Left cardiac atrium (tissue), 4 donors: ENCODE measurements around the gene TCP10L. TPM values are rescaled to one million over a fixed set of nuclear protein-coding genes. Genes with fewer than 3 reads are reported as not detected.
A peak's percentile ranks its signal among the peaks of the same experiment; 100 is the strongest.
"Not testable (repeated sequence)": the region's sequence is repeated elsewhere in the genome, so short reads cannot be mapped to it uniquely, and the experiment has no call there.

Experiments used
- ATAC-seq, 2 donors: fragments of 200-7000 bp; cut with Tn5 transposase; one replicate each; pipeline ENCODE4 v1.9.1; 2020; ENCODE audit warnings: mild to moderate bottlenecking in 2 of 2, moderate library complexity in 2 of 2
- DNase-seq: peaks from one replicate; pipeline ENCODE4 v3.0.0-alpha.2; 2020
- intact Hi-C, 2 donors: fragments of 100-400 bp; cut with DNase I; formaldehyde crosslinking; loops; one replicate each; pipeline versions ENCODE4 v1.14.1 to v1.15.1; 2022 to 2023
- total RNA-seq, 2 donors: library from RNA; stranded (reverse); fragmentation: NEBNext Ultra II Directional; extraction: Animal tissue kit (Norgen Biotek cat#: 25700); gene quantifications; one replicate each; pipeline ENCODE4 v1.2.1, GENCODE V29; 2021
- donor health status: DM: no; HTN: yes; CAD: no.
- donor health status: DM: no; HTN: yes; CAD: no; lungs with severe emphysema.
- donor health status: DM: yes; HTN: yes; CAD: no.
- donor health status: Dilated cardiomyopathy.

Gene TCP10L
- total RNA-seq, 2 donors from 2014 or later, result 1.9 to 2.6 TPM

- no peak for ATAC-seq
- intact Hi-C loops, result no loop called here
- no peak for DNase-seq
These were observed 51.7 kb downstream of the TCP10L start for GRCh38 chr21:32533611-32534010.

- no peak for ATAC-seq
- intact Hi-C loops, result no loop called here
- no peak for DNase-seq
These were observed 52.3 kb downstream of the TCP10L start for GRCh38 chr21:32533053-32533452.

- intact Hi-C loops, result no loop called here
- DNase-seq (no peak), ATAC-seq (no peak)
These were observed 52.7 kb downstream of the TCP10L start for GRCh38 chr21:32532636-32533035.

- ATAC-seq, intact Hi-C loops, DNase-seq: not testable (repeated sequence)
These were observed 53.8 kb downstream of the TCP10L start for GRCh38 chr21:32531561-32531960.

GRCh38 chr21:32530809-32531208 is 54.5 kb downstream of the TCP10L start:
- ATAC-seq, intact Hi-C loops, DNase-seq: not testable (repeated sequence)

- intact Hi-C loops, result no loop called here
- ATAC-seq, result peak in 1 of 2 donors; percentile 28
- DNase-seq, result no peak
These were observed 55.6 kb downstream of the TCP10L start for GRCh38 chr21:32529679-32530078.

GRCh38 chr21:32525282-32525681 is 60.0 kb downstream of the TCP10L start:
- ATAC-seq (no peak), DNase-seq (no peak)
- intact Hi-C loops, result no loop called here

- ATAC-seq (peak; percentile 28 to 32), DNase-seq (peak; percentile 76)
- intact Hi-C loops, result loop anchor here in 1 of 2 donors (2.0 to 5.0 kb wide), 2 partner anchors 43 to 111 kb away; partner anchors contain the start of gene EVA1C
These were observed 61.2 kb downstream of the TCP10L start for GRCh38 chr21:32523988-32524719.

Other genes with a start within 250 kb of the TCP10L start
- gene URB1, start 192.5 kb downstream of the TCP10L start, total RNA-seq, result 10 to 100 TPM in 1 of 2 donors, 1 to 10 TPM in 1; 8.5 to 13.5 TPM
- gene EVA1C, start 172.8 kb downstream of the TCP10L start, total RNA-seq, result 10 to 100 TPM; 22.1 to 52.8 TPM
- 10 to 100 TPM; 18.5 to 24.0 TPM for gene CFAP298, start 26.9 kb upstream of the TCP10L start, total RNA-seq
- 10 to 100 TPM; 11.9 to 12.3 TPM for gene SYNJ1, start 142.5 kb upstream of the TCP10L start, total RNA-seq
- gene PAXBP1, start 186.2 kb upstream of the TCP10L start, total RNA-seq, result 10 to 100 TPM; 13.3 to 17.4 TPM